NT2/D1 (cell line): ENCODE results near the gene REEP5.
"Not testable (repeated sequence)": the region's sequence is repeated elsewhere in the genome, so short reads cannot be mapped to it uniquely, and the experiment has no call there.

ENCODE experiments used
- DNase-seq: peaks from one replicate; pipeline ENCODE4 v3.0.0-alpha.2; 2011; ENCODE audit warnings: low read depth, low spot score
- H3K27me3 ChIP-seq: 2 replicates; pipeline ENCODE4 v1.6.0; 2011; ENCODE audit warnings: mild to moderate bottlenecking; ENCODE audit not compliant: insufficient read length, insufficient read depth
- H3K36me3 ChIP-seq: 2 replicates; pipeline ENCODE4 v1.6.1; 2011; ENCODE audit warnings: mild to moderate bottlenecking, low read length, mixed read lengths; ENCODE audit not compliant: insufficient read depth, insufficient read length
- H3K4me1 ChIP-seq: 2 replicates; pipeline ENCODE4 v1.5.1; 2011; ENCODE audit not compliant: insufficient read depth, insufficient read length
- H3K4me3 ChIP-seq: 2 replicates; pipeline ENCODE4 v1.5.1; 2011; ENCODE audit warnings: low read depth; ENCODE audit not compliant: insufficient read length
- H3K9ac ChIP-seq: 2 replicates; pipeline ENCODE4 v1.6.0; 2011; ENCODE audit warnings: low read depth; ENCODE audit not compliant: insufficient read length
- H3K9me3 ChIP-seq: 2 replicates; pipeline ENCODE4 v1.5.1; 2011; ENCODE audit warnings: mild to moderate bottlenecking, low read length; ENCODE audit not compliant: insufficient read depth
- SUZ12 ChIP-seq: IDR thresholded peaks from 2 replicates; pipeline ENCODE4 v1.6.1; 2011; ENCODE audit not compliant: insufficient read length, insufficient read depth; ENCODE audit errors: extremely low read depth
- YY1 ChIP-seq: IDR thresholded peaks from 2 replicates; pipeline ENCODE4 v1.6.1; 2011; ENCODE audit not compliant: insufficient read length, insufficient read depth
- ZNF274 ChIP-seq: IDR thresholded peaks from 2 replicates; pipeline ENCODE4 v1.6.1; 2011; ENCODE audit warnings: mild to moderate bottlenecking, low read depth, low read length

REEP5 gene

DNA sequence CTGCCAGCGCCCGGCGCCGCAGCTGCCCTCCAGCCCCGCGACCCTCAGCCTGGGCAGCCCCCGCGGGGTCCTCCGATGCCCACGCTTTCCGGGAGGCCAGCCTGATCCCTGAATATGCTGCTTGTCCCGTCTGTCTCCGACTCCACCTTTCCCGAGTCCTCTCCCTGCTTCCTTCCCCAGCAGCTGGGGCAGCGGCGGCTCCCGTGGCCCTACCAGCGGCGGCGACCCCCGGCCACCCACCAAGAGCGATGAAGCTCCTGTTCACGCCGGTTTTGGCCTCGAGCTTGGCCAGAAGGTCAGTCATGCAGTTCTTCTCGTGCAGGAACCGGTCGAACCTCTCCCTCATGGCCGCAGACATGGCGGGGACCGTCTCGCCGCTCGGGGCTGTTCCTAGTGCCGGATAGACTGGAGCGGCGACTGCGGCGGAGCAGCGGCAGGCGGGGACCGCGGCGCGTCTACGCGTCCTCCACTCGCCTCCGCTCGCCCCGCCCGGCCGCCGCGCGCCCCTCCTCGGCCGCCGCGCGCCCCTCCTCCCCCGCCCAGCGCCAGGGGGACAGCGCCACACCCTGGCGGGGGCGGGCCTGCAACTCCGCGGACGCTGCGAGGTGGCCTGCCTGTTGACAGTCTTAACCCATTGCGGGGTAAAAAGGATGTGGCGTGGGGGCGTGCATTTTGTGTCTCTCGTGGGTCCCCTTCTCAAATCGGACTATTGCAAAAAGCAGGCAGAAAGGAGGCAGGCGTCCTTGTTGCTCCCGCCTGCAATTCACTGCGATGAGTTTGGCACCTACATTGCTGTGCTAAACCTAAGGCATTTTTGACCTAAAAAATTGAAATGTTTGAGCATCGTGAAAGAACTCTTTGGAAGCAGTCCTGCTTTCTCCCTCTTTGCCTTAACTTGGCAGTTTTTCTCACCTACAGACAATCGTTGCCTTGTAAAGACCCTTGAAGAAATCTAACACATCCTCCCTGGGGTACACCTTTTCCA is at the start of gene REEP5:
REEP5 (minus strand) TSS at position 395 of the 985 bp plus-strand sequence; CDS start at position 358, 37 bp downstream.
- Histone ChIP-seq H3K9ac (peak within 1 kb of the TSS; percentile 94), H3K9me3 (no peaks in the 10 kb centered on the region), H3K27me3 (peaks cover 7% of the 10 kb centered on the region), H3K4me1 (no peaks in the 10 kb centered on the region), H3K36me3 (peaks cover 37% of the 10 kb centered on the region), H3K4me3 (peak within 1 kb of the TSS; percentile 75)
- DNase-seq: peak; percentile 51
- no peak for TF ChIP-seq SUZ12
- TF ChIP-seq YY1: no peak
- no peak for TF ChIP-seq ZNF274

- Histone ChIP-seq H3K4me1 (peaks cover 4% of the 10 kb centered on the region), H3K27me3 (no peaks in the 10 kb centered on the region), H3K36me3 (no peaks in the 10 kb centered on the region), H3K9ac (no peak overlapping the region), H3K9me3 (no peaks in the 10 kb centered on the region), H3K4me3 (no peak overlapping the region)
- no peak for TF ChIP-seq SUZ12
- TF ChIP-seq YY1: no peak
- TF ChIP-seq ZNF274: no peak
- DNase-seq: no peak
Measured at GRCh38 chr5:112971276-112971675, 49.2 kb upstream of the REEP5 start.

- DNase-seq: no peak
- H3K4me3 ChIP-seq: no peak overlapping the region
- H3K9ac ChIP-seq: peak overlapping the region; percentile 18
- H3K4me1 ChIP-seq: peaks cover 4% of the 10 kb centered on the region
- no peak for TF ChIP-seq SUZ12
- TF ChIP-seq ZNF274: no peak
- TF ChIP-seq YY1: no peak
- H3K27me3 ChIP-seq: no peaks in the 10 kb centered on the region
- no peaks in the 10 kb centered on the region for H3K9me3 ChIP-seq
- no peaks in the 10 kb centered on the region for H3K36me3 ChIP-seq
Measured at GRCh38 chr5:112968411-112969106, 46.5 kb upstream of the REEP5 start.

- Histone ChIP-seq H3K27me3 (no peaks in the 10 kb centered on the region), H3K4me1 (peaks cover 4% of the 10 kb centered on the region), H3K36me3 (no peaks in the 10 kb centered on the region), H3K4me3 (no peak overlapping the region), H3K9ac (no peak overlapping the region), H3K9me3 (no peaks in the 10 kb centered on the region)
- DNase-seq: no peak
- TF ChIP-seq YY1 (no peak), ZNF274 (no peak), SUZ12 (no peak)
Measured at GRCh38 chr5:112967520-112968083, 45.6 kb upstream of the REEP5 start.

DNA sequence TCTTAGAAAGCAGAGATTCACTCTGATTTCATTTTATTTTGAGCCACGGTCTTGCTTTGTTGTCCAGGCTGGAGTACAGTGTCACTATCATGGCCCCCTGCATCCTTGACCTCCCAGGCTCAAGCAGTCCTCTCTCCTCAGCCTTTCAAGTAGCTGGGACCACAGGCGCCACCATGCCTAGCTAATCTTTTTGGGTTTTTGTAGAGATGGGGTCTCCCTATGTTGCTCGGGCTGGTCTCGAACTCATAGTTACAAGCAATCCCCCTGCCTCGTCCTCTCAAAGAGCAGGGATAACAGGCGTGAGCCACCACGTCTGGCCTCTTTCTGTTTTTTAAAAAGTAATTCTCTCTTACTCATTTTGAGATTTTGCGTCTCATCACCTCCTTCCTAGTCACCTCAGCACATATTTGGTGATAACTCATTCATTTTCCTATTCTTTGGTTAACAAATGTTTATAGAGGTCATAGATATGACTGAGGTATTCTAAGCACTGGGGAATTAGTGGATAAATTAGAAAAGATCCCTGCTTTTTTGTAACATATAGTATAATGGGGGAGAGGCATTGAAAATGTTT is 43.8 kb upstream of the REEP5 start:
- Histone ChIP-seq H3K9me3 (no peaks in the 10 kb centered on the region), H3K27me3 (no peaks in the 10 kb centered on the region), H3K4me1 (peaks cover 4% of the 10 kb centered on the region), H3K4me3 (no peak overlapping the region), H3K36me3 (no peaks in the 10 kb centered on the region), H3K9ac (no peak overlapping the region)
- TF ChIP-seq YY1 (no peak), ZNF274 (no peak), SUZ12 (no peak)
- DNase-seq: no peak

GRCh38 chr5:112963374-112963733 is 41.3 kb upstream of the REEP5 start:
- not testable (repeated sequence) for H3K27me3 ChIP-seq, H3K4me3 ChIP-seq, H3K9me3 ChIP-seq, H3K4me1 ChIP-seq, DNase-seq, H3K36me3 ChIP-seq, H3K9ac ChIP-seq
